Fibroblast of peridontal ligament (primary cell): Measurements from ENCODE around the gene SCARF2.
"Not testable (repeated sequence)": the region's sequence is repeated elsewhere in the genome, so short reads cannot be mapped to it uniquely, and the experiment has no call there.

Experiments used
- DNase-seq: peaks from one replicate; pipeline ENCODE4 v3.0.0-alpha.2; 2010; ENCODE audit errors: extremely low read depth

The SCARF2 gene

GRCh38 chr22:20395181-20395906, 42.3 kb downstream of the SCARF2 start:
- no peak for DNase-seq

- peak; percentile 91 for DNase-seq
Measured at GRCh38 chr22:20393705-20394476, 43.7 kb downstream of the SCARF2 start, which contains the start of gene ZNF74. Gene ZNF74, plus strand, starts transcription at chr22:20394151. Its CDS starts 478 bp downstream, at chr22:20394629.

- no peak for DNase-seq
Measured at GRCh38 chr22:20392983-20393704, 44.5 kb downstream of the SCARF2 start.

- not testable (repeated sequence) for DNase-seq
Measured at GRCh38 chr22:20392365-20392881, 45.2 kb downstream of the SCARF2 start.

- DNase-seq: no peak
Measured at GRCh38 chr22:20391222-20391621, 46.4 kb downstream of the SCARF2 start.

- no peak for DNase-seq
Measured at GRCh38 chr22:20390394-20390907, 47.2 kb downstream of the SCARF2 start.

- no peak for DNase-seq
Measured at GRCh38 chr22:20389288-20389687, 48.3 kb downstream of the SCARF2 start.

GRCh38 chr22:20388200-20388599, 49.4 kb downstream of the SCARF2 start:
- DNase-seq: no peak

- DNase-seq: no peak
Measured at GRCh38 chr22:20386972-20387371, 50.7 kb downstream of the SCARF2 start.

GRCh38 chr22:20386336-20386735, 51.3 kb downstream of the SCARF2 start:
- no peak for DNase-seq

GRCh38 chr22:20384865-20385264, 52.8 kb downstream of the SCARF2 start:
- DNase-seq: no peak

- DNase-seq: no peak
Measured at GRCh38 chr22:20384171-20384570, 53.5 kb downstream of the SCARF2 start.

- DNase-seq: no peak
Measured at GRCh38 chr22:20383538-20383937, 54.1 kb downstream of the SCARF2 start.

GRCh38 chr22:20380486-20380885, 57.1 kb downstream of the SCARF2 start:
- DNase-seq: no peak

- not testable (repeated sequence) for DNase-seq
Measured at GRCh38 chr22:20378684-20379083, 58.9 kb downstream of the SCARF2 start.

- DNase-seq: no peak
Measured at GRCh38 chr22:20378110-20378509, 59.5 kb downstream of the SCARF2 start.

- not testable (repeated sequence) for DNase-seq
Measured at GRCh38 chr22:20376983-20377382, 60.6 kb downstream of the SCARF2 start.

- not testable (repeated sequence) for DNase-seq
Measured at GRCh38 chr22:20376281-20376680, 61.3 kb downstream of the SCARF2 start.
